HCT116 (cell line): ENCODE results near the gene TEKT4. TPM values are rescaled to one million over a fixed set of nuclear protein-coding genes. Genes with fewer than 3 reads are reported as not detected.
"Not testable (repeated sequence)": the region's sequence is repeated elsewhere in the genome, so short reads cannot be mapped to it uniquely, and the experiment has no call there.

Experiments
- ATAC-seq: fragments of 200-7000 bp; cut with Tn5 transposase; 2 replicates; pipeline ENCODE4 v1.9.1; 2020; ENCODE audit warnings: mild to moderate bottlenecking, moderate library complexity
- BruUV-seq: library from RNA; stranded (reverse); fragments of 400-500 nt; replicated peaks from 2 replicates; lab custom pipeline; 2021; lab: Mats Ljungman, UMichigan
- CTCF ChIA-PET: fragments of 300-600 bp; sonication (Branson Sonifier 250); formaldehyde crosslinking; loops from one replicate; lab custom pipeline; 2021; ENCODE audit warnings: antibody characterized with exemption; lab: Charles Lee
- POLR2A ChIA-PET: fragments of 300-600, 350-600 bp; sonication (Branson Sonifier 250); formaldehyde crosslinking; loops from one replicate; lab custom pipeline; 2021; ENCODE audit warnings: antibody characterized with exemption; lab: Charles Lee
- RAD21 ChIA-PET, 2 experiments: fragments of 300-600 bp; sonication (Branson Sonifier 250); formaldehyde crosslinking; loops; one replicate each; lab custom pipeline; 2023; ENCODE audit warnings: low total read pairs in 2 of 2; ENCODE audit not compliant: uncharacterized antibody in 2 of 2, unreplicated experiment in 2 of 2, low non-redundant PET in 1 of 2; lab: Charles Lee
- DNase-seq: peaks from one replicate; pipeline ENCODE4 v3.0.0-alpha.2; 2010; ENCODE audit warnings: low read depth, low spot score
- H2AFZ ChIP-seq: fragments of 200-600 bp; shearing (Covaris generic), sonication (generic); 2 replicates; pipeline ENCODE4 v1.6.1; 2017; ENCODE audit warnings: low read depth, mixed run types, mixed read lengths, antibody characterized with exemption, low read length; ENCODE audit not compliant: poor library complexity, severe bottlenecking
- H3K27ac ChIP-seq: 2 replicates; pipeline ENCODE4 v1.5.1; 2012; ENCODE audit warnings: low read depth, low read length
- H3K27me3 ChIP-seq: fragments of 200-600 bp; sonication (generic); 2 replicates; pipeline ENCODE4 v1.6.1; 2016; ENCODE audit warnings: mixed run types, low read length, mixed read lengths; ENCODE audit not compliant: insufficient read depth
- H3K36me3 ChIP-seq, 2 experiments: fragments of 200-500 bp in 1 of 2; fragments of 200-600 bp in 1 of 2; sonication (Bioruptor generic) in 1 of 2; sonication (generic) in 1 of 2; 2 replicates each; pipeline versions ENCODE4 v1.5.1 to v1.6.1; 2014 to 2016; ENCODE audit warnings: low read length in 2 of 2, inconsistent platforms in 1 of 2, mixed read lengths in 1 of 2, mixed run types in 1 of 2; ENCODE audit not compliant: insufficient read depth in 2 of 2, control insufficient read depth in 1 of 2
- H3K4me1 ChIP-seq, 2 experiments: fragments of 200-600 bp in 1 of 2; sonication (generic) in 1 of 2; 2 replicates each; pipeline versions ENCODE4 v1.5.1 to v1.6.1; 2012 to 2017; ENCODE audit warnings: low read length in 2 of 2, inconsistent platforms in 1 of 2, mild to moderate bottlenecking in 1 of 2, mixed read lengths in 1 of 2, mixed run types in 1 of 2, moderate library complexity in 1 of 2; ENCODE audit not compliant: insufficient read depth in 2 of 2, control insufficient read depth in 1 of 2
- H3K4me2 ChIP-seq: fragments of 200-600 bp; sonication (generic); 2 replicates; pipeline ENCODE4 v1.6.1; 2017; ENCODE audit warnings: mixed run types, low read length, mixed read lengths
- H3K4me3 ChIP-seq, 2 experiments: fragments of 200-600 bp in 1 of 2; sonication (generic) in 1 of 2; replicated peaks in 1 of 2; 2 replicates each; pipeline ENCODE4 v1.5.1; 2011 to 2016; ENCODE audit warnings: low read length in 2 of 2, control low read depth in 1 of 2, low read depth in 1 of 2, mild to moderate bottlenecking in 1 of 2, mixed read lengths in 1 of 2, mixed run types in 1 of 2
- H3K79me2 ChIP-seq: fragments of 200-600 bp; sonication (generic); 2 replicates; pipeline ENCODE4 v1.6.1; 2017; ENCODE audit warnings: mild to moderate bottlenecking, mixed run types, low read length, moderate library complexity, mixed read lengths; ENCODE audit not compliant: insufficient read depth
- H3K9ac ChIP-seq: fragments of 200-600 bp; sonication (generic); 2 replicates; pipeline ENCODE4 v1.6.1; 2016; ENCODE audit warnings: low read length, mixed read lengths
- H3K9me2 ChIP-seq: fragments of 200-600 bp; sonication (generic), shearing (Covaris generic); 2 replicates; pipeline ENCODE4 v1.6.1; 2017; ENCODE audit warnings: mixed run types, mild to moderate bottlenecking, moderate library complexity; ENCODE audit not compliant: insufficient read depth
- H3K9me3 ChIP-seq, 2 experiments: fragments of 200-500 bp in 1 of 2; fragments of 200-600 bp in 1 of 2; sonication (Bioruptor generic) in 1 of 2; sonication (generic) in 1 of 2; 2 replicates each; pipeline ENCODE4 v1.6.1; 2014 to 2017; ENCODE audit warnings: low read length in 2 of 2, mixed read lengths in 2 of 2, inconsistent platforms in 1 of 2, low read depth in 1 of 2, mild to moderate bottlenecking in 1 of 2, mixed run types in 1 of 2, moderate library complexity in 1 of 2; ENCODE audit not compliant: control insufficient read depth in 1 of 2, insufficient read depth in 1 of 2
- H4K20me1 ChIP-seq: fragments of 200-600 bp; sonication (generic), shearing (Covaris generic); 2 replicates; pipeline ENCODE4 v1.6.1; 2017; ENCODE audit warnings: mixed run types, mild to moderate bottlenecking, moderate library complexity; ENCODE audit not compliant: insufficient read depth
- intact Hi-C: fragments of 100-400 bp; cut with micrococcal nuclease; formaldehyde crosslinking; loops from 2 replicates; pipeline ENCODE4 v1.10.0; 2022
- total RNA-seq: library from RNA; stranded (reverse); gene quantifications from one replicate; pipeline ENCODE4 v1.2.1, GENCODE V29; 2021; ENCODE audit not compliant: unreplicated experiment

Gene TEKT4
- total RNA-seq, 1 experiment from 2014 or later = not detected

GRCh38 chr2:94839224-94839623 is 32.0 kb upstream of the TEKT4 start:
- H3K9ac ChIP-seq, H3K4me1 ChIP-seq, BruUV-seq, H3K9me2 ChIP-seq, H3K4me2 ChIP-seq, DNase-seq, H4K20me1 ChIP-seq, H3K36me3 ChIP-seq, H3K27ac ChIP-seq, ATAC-seq, CTCF ChIA-PET, RAD21 ChIA-PET, intact Hi-C loops, H3K4me3 ChIP-seq, H3K27me3 ChIP-seq, H3K9me3 ChIP-seq, POLR2A ChIA-PET, H2AFZ ChIP-seq, H3K79me2 ChIP-seq: not testable (repeated sequence)

DNA sequence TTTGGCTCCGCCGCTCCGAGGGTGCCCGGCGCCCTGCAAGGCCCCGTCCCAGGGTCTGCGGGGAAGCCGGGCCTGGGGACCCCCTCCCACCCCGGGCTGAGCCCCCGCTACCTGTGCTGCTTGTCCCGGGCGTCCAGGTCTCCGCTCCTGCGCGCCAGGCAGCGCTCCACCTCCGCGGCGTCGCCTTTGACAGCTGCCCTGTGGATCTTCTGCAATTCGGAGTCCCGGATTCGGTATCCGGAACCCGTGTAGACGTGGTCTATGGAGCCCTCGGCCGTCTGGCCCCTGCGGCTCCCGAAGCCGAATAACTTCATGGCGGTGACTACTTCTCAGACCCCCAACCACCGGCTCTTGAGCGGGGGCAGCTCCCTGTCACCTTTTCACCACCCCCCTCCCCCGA is 14.4 kb upstream of the TEKT4 start:
- H3K79me2 ChIP-seq, BruUV-seq, RAD21 ChIA-PET, H3K9me3 ChIP-seq, POLR2A ChIA-PET, CTCF ChIA-PET, DNase-seq, H3K4me1 ChIP-seq, H3K36me3 ChIP-seq, H3K9ac ChIP-seq, H4K20me1 ChIP-seq, intact Hi-C loops, H3K9me2 ChIP-seq, H3K27ac ChIP-seq, ATAC-seq, H2AFZ ChIP-seq, H3K27me3 ChIP-seq, H3K4me3 ChIP-seq, H3K4me2 ChIP-seq: not testable (repeated sequence)

DNA sequence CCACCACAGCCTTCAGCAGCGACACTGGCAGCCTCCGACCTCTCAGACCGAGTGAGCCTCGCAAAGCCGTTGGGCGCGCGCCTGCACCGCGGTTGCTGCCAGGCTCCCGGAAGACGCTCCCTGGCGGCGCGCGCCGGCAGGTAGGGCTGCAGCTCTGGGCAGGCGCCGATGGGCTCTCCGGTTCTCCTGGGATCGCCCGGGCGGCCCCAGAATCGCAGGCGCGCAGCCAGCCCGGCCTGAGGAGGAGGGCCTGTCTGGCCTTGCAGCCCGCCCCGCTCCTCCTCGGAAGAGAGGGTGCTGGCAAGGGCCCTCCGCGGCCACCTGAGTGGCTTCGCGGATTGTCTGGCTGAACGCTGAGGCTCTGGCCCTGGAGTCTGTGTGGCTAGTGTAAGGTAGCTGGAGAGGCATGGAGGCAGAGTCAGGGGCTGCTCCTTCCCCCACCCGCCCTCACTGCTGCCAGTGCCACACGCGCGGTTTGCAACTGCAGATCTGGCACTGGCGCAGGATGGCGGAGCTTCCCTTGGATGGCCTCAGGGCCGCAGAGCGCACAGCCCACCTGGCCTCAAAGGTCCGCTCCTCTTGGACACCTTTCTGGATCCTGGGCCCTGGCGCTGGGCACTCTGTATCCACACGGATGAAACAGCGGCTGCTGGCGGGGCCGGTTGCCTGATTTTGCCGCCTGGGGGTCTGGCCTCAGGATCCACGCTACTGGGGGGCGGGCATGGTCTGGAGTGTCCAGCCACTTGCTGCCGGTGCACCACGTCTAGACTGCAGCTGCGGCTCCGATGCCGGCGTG is 13.7 kb upstream of the TEKT4 start:
- DNase-seq, ATAC-seq, CTCF ChIA-PET: not testable (repeated sequence)

DNA sequence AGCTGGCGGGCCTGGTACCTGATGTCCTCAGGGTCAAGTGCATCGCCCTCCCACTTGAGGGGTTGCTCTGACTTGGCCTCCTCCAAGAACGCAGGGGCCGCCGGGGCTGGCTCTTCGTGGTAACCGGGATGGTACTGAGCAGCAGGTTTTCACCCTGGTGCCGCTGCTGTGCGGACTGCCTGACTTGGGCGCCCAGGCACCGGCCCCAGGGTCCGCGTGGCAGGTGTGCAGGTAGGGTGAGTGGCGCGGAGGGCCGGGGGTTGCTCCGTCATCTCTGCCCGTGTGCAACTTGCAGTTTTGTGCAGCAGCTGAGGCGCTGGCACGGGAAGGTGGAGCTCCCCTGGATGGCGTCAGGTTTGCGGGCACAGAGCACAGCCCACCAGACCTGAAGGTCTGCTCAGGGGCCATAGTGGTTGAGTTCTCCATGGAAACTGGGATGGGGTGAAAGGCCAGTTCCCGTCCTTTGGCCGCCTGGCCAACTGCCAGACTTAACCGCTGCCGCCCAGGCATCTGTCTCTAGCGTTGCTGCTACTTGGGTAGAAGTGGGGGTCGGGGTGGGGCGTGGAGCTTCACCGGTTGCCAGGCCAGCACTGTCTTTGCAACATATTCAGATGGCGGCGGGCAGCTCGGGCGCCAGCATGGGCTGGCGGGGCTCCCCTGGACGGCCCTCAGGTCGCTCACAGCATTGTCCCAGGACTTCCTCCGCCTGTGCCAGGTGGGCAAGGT is 12.9 kb upstream of the TEKT4 start:
- DNase-seq, BruUV-seq, intact Hi-C loops, ATAC-seq, H2AFZ ChIP-seq, H3K4me1 ChIP-seq, H4K20me1 ChIP-seq, CTCF ChIA-PET, POLR2A ChIA-PET, H3K9ac ChIP-seq, H3K36me3 ChIP-seq, H3K4me3 ChIP-seq, H3K27me3 ChIP-seq, H3K79me2 ChIP-seq, H3K4me2 ChIP-seq, H3K9me3 ChIP-seq, H3K27ac ChIP-seq, H3K9me2 ChIP-seq, RAD21 ChIA-PET: not testable (repeated sequence)

More for the DNA sequence above, 13.7 kb upstream of the TEKT4 start:
- H3K4me2 ChIP-seq, H3K9me3 ChIP-seq, intact Hi-C loops, H3K36me3 ChIP-seq, POLR2A ChIA-PET, H3K27me3 ChIP-seq, H4K20me1 ChIP-seq, H3K9ac ChIP-seq, H3K4me3 ChIP-seq, RAD21 ChIA-PET, H3K27ac ChIP-seq, H2AFZ ChIP-seq, H3K4me1 ChIP-seq, H3K9me2 ChIP-seq, H3K79me2 ChIP-seq, BruUV-seq: not testable (repeated sequence)
